Measurements from ENCODE around the gene SRSF12. TPM values are rescaled to one million over a fixed set of nuclear protein-coding genes. Genes with fewer than 3 reads are reported as not detected.

Gene SRSF12
- total and polyA plus RNA-seq, 2 donors (not counting 3 experiments of a cell fraction or from before 2014, with no cell fraction given), result 0.07 to 0.18 TPM

- Histone ChIP-seq H3K27ac (ENCODE audit: insufficient read depth, low read depth, low read length) (no peak overlapping the region), H3K9ac (replicated peaks; ENCODE audit: extremely low read depth, insufficient read depth, low read length) (no peak overlapping the region), H4K20me1 (replicated peaks; ENCODE audit: control insufficient read depth, extremely low read depth, insufficient read depth, low read length) (no peaks in the 10 kb centered on the region), H3K79me2 (ENCODE audit: control insufficient read depth, insufficient read depth, low read length) (no peaks in the 10 kb centered on the region), H3K4me1 (ENCODE audit: control insufficient read depth, extremely low read depth, insufficient read depth, low read length) (no peaks in the 10 kb centered on the region), H3K4me2 (ENCODE audit: insufficient read depth, low read length) (no peak overlapping the region), H3K27me3 (ENCODE audit: control insufficient read depth in 2 of 2, insufficient read depth in 2 of 2, low read length in 2 of 2) (no peaks in the 10 kb centered on the region), H2AFZ (ENCODE audit: low read depth, low read length) (no peak overlapping the region), H3K36me3 (ENCODE audit: control insufficient read depth in 2 of 2, extremely low read depth in 1 of 2, insufficient read depth in 2 of 2, low read length in 2 of 2) (peaks cover 0 to 3% of the 10 kb centered on the region in 2 experiments), H3K9me1 (replicated peaks; ENCODE audit: control insufficient read depth, extremely low read depth, insufficient read depth, low read length) (no peaks in the 10 kb centered on the region), H3K9me3 (replicated peaks; ENCODE audit: control insufficient read depth, insufficient read depth, low read length) (no peaks in the 10 kb centered on the region), H3K4me3 (replicated peaks in 1 of 3; ENCODE audit: insufficient read depth in 1 of 3, low read depth in 1 of 3, low read length in 3 of 3) (no peak overlapping the region)
- ChIA-PET POLR2A (no interaction called here), CTCF (interaction anchor here (1.1 kb wide), 1 partner anchor 82 kb away, joined by 3 read pairs; no protein-coding TSS in a partner anchor)
- dilution Hi-C loops (cut with MboI; ENCODE audit: extremely low pct_ligation_motif_present, low sequenced_read_pairs), result no loop called here
- intact Hi-C loops (cut with micrococcal nuclease), result no loop called here
- no peak for FAIRE-seq
- no TSS peak for BruUV-seq (replicated peaks)
- no peak for DNase-seq (ENCODE audit: low read depth, low spot score)
- TF ChIP-seq GATA2 (IDR thresholded peaks at IDR 0.05; ENCODE audit: insufficient read depth, insufficient read length, low read depth, low read length) (no peak), FOS (IDR thresholded peaks at IDR 0.05; ENCODE audit: borderline replicate concordance, insufficient read depth, low read length) (no peak), MYC (IDR thresholded peaks at IDR 0.05; ENCODE audit: low read depth, low read length) (no peak)
Measured at GRCh38 chr6:89161326-89162046, 43.6 kb upstream of the SRSF12 start.

DNA sequence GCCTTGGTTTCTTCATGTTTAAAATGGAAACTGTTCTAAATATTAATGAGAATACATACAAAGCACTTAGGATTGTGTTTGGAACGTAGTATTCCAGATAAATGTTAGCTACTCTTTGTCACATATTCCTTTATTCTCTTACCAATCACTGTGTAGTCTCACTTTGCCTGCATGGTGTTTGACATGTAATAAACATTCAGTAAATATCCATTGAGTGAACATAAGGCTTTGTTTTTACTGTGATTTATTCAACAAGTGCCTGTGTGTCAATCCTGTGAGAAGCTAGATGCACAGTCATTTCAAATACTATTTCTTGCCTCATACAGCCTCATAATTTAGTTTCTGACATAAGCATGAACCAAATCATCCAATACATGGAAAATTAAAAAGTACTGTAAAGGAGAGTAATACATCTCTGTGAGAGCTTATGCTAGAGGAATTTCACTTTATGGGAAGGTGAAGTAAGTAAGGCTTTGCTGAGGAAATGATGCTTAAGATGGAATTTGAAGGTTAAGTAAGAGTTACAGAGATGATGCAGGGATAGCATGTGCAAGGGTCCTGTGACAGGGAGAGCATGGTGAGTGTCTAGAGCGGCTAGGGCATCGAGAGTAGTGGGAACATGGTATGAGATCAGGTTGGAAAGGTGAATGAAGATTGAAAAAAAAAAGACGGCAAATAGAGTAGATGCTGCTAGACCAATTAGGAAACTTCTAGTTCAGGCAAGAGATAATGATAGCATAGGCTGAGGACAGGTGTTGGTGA, 42.6 kb upstream of the SRSF12 start:
- Histone ChIP-seq H3K36me3 (ENCODE audit: control insufficient read depth in 2 of 2, extremely low read depth in 1 of 2, insufficient read depth in 2 of 2, low read length in 2 of 2) (peaks cover 3% of the 10 kb centered on the region in 2 experiments), H3K27me3 (ENCODE audit: control insufficient read depth in 2 of 2, insufficient read depth in 2 of 2, low read length in 2 of 2) (no peaks in the 10 kb centered on the region), H3K9me3 (replicated peaks; ENCODE audit: control insufficient read depth, insufficient read depth, low read length) (no peaks in the 10 kb centered on the region), H3K27ac (ENCODE audit: insufficient read depth, low read depth, low read length) (no peak overlapping the region), H3K9me1 (replicated peaks; ENCODE audit: control insufficient read depth, extremely low read depth, insufficient read depth, low read length) (no peaks in the 10 kb centered on the region), H2AFZ (ENCODE audit: low read depth, low read length) (no peak overlapping the region), H3K4me1 (ENCODE audit: control insufficient read depth, extremely low read depth, insufficient read depth, low read length) (no peaks in the 10 kb centered on the region), H3K4me3 (replicated peaks in 1 of 3; ENCODE audit: insufficient read depth in 1 of 3, low read depth in 1 of 3, low read length in 3 of 3) (no peak overlapping the region), H3K4me2 (ENCODE audit: insufficient read depth, low read length) (no peak overlapping the region), H4K20me1 (replicated peaks; ENCODE audit: control insufficient read depth, extremely low read depth, insufficient read depth, low read length) (no peaks in the 10 kb centered on the region), H3K9ac (replicated peaks; ENCODE audit: extremely low read depth, insufficient read depth, low read length) (no peak overlapping the region), H3K79me2 (ENCODE audit: control insufficient read depth, insufficient read depth, low read length) (no peaks in the 10 kb centered on the region)
- CTCF ChIA-PET, result no interaction called here
- POLR2A ChIA-PET, result no interaction called here
- intact Hi-C loops (cut with micrococcal nuclease) (no loop called here), dilution Hi-C loops (cut with MboI; ENCODE audit: extremely low pct_ligation_motif_present, low sequenced_read_pairs) (no loop called here)
- TF ChIP-seq POLR2A (IDR thresholded peaks at IDR 0.05; ENCODE audit: low read depth, low read length) (no peak), GATA2 (IDR thresholded peaks at IDR 0.05; ENCODE audit: insufficient read depth, insufficient read length, low read depth, low read length) (no peak), JUN (IDR thresholded peaks at IDR 0.05; ENCODE audit: borderline replicate concordance, insufficient read depth, insufficient read length, low read depth) (no peak), MYC (IDR thresholded peaks at IDR 0.05; ENCODE audit: low read depth, low read length) (no peak), POLR2AphosphoS5 (IDR thresholded peaks at IDR 0.05; ENCODE audit: insufficient read depth, low read depth, low read length) (no peak), EZH2 (IDR thresholded peaks at IDR 0.05; ENCODE audit: borderline replicate concordance, low read depth, low read length, severe bottlenecking) (no peak)
- no TSS peak for BruUV-seq (replicated peaks)
- FAIRE-seq (no peak), DNase-seq (ENCODE audit: low read depth, low spot score) (no peak)

Measured in endothelial cell of umbilical vein (primary cell).